ENCODE measurements around the gene DUSP16. TPM values are rescaled to one million over a fixed set of nuclear protein-coding genes. Genes with fewer than 3 reads are reported as not detected.
"Not testable (repeated sequence)": the region's sequence is repeated elsewhere in the genome, so short reads cannot be mapped to it uniquely, and the experiment has no call there.

Gene DUSP16
- total RNA-seq, 1 experiment from 2014 or later: 11.0 TPM

DNA sequence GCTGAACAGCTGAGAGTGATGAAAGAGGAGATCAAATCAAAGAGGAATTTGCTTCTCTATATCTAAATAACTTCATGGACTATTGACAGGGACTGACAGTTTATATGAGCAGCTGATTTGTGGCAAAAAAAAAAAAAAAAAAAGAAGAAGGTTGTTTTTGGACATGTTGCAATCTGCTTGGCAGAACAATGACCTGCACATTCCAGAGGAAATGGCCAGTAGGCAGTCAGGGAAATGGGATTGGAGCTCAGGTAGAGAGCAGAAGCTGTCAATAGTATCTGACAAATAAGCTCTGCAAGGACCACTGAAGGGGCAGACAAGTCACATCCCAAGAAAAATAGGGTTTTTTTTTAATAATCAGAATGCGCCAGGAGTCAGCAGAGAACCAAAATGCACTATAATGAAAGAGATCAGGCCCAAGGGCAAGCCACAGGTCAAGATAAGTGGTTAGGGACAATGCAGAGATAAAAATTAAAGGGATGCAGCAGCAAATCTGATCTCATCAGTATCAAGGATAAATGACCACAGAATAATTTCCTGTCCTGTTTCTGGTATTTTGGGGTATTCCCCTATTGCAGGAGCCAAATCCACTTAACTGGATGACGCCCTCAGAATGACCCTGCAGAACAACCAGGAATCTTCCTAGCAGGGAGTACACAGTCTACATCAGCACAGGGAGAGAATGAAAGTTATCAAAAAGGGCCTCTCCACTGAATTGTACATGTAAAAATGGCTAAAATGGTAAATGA lies 22.6 kb upstream of the DUSP16 start:
- no peak for DNase-seq (ENCODE audit: extremely low read depth, low read depth)

DNA sequence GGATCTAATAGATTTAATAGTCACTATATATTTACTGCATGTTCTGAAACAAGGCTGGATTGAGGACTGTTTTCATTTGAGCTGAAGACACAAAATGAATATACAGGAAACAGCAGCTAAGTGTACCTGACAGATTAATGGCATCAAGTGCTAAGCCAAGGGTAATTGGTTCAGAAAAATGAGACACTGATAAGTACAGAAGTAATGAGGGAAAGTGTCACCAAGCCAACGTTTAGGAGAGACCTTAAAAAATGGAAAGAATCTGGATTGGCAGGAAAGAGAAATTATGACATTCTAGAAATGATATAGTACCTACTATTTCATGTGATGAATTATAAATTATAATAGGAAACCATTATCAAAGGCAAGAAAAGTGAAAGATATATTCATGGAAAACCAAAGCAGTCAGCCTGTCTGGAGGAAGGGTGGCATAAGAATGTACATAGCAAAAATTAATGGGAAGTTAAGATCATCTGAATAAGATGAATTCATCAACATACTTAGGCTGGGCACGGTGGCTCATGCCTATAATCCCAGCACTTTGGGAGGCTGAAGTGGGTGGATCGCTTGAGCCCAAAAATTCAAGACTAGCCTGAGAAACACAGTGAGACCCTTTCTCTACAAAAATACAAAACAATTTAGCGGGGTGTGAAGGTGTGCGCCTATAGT lies 21.0 kb upstream of the DUSP16 start:
- no peak for DNase-seq (ENCODE audit: extremely low read depth, low read depth)

DNA sequence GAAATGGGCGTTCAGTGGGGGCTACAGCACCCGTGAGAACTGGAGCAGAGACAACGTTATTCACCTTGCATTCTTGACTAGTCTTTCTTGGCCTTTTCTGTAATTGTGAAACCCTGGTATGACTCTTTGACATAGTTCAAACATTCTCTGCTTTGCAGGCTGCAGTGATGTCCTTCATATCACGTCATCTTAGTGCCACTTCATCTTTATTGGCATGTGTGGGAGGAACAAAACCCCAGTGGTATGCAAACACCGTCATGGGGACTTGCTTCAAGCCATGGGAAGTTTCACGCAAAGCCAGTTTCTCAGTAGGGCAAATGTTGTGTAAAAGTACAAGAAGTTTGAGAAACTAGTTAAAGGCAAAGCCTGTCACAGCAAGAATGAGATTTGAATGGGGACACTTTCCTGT lies 20.2 kb upstream of the DUSP16 start:
- DNase-seq (ENCODE audit: extremely low read depth, low read depth): no peak

DNA sequence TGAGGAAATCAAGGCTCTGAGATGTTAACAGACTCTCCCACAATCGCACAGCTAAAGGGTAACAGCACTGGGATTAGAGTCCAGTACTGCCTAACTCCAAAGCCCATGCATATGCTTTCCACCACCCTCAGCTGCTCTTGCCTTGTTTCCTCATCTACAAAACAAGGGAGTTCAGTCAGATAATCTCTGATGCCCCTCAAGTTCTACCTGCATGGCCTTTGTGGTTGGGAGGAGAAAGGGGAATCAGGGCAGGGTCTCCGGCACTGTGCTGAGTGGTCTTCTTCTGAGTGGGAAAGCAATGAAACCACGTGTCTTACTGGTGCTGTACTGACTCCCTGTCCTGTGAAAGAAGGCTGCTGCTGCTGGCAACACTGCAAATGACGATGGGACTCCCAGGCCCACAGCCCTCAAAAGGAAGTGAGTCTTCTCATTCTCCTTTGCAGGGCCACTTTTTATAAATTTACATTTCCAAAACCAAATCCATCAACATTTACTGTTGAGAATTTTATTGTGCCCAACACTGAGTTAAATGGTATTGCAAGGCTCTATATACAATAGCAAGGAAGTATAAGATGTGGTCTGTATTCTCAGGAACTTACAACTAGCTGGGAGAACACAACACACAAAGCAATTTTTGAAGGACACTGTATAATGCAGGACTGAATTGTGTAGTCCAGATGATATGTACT lies 19.7 kb upstream of the DUSP16 start:
- no peak for DNase-seq (ENCODE audit: extremely low read depth, low read depth)

DNA sequence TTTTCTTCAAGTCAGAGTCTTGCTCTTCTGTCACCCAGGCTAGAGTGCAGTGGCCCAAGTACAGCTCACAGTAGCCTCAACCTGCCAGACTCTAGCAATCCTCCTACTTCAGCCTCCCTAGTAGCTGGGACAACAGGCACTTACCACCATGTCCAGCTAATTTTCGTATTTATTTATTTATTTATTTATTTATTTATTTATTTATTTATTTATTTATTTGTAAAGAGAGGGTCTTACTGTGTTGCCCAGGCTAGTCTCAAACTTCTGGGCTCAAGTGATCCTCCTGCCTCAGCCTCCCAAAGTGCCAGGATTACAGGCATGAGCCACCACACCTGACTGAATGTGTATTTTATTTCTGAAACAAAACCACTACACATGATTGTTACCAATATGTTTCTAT lies 18.1 kb upstream of the DUSP16 start:
- DNase-seq (ENCODE audit: extremely low read depth, low read depth): not testable (repeated sequence)

DNA sequence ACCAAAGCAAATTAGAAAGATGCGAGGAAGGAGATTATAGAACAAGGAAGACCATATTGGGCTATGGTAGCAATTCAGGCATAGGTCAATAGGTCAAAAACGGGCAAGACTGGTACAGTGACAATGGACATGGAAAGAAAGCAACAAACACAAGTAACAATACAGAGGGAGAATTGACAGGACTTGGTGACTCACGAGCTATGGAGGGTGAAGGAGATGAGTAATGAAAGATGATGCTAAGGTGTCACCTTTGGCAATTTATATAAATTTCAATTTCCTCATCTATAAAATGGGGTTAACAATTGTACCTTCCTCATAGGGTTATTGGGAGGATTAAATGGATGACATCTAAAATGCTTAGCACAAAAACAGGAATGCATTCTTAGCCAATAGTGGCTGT lies 15.1 kb upstream of the DUSP16 start:
- no peak for DNase-seq (ENCODE audit: extremely low read depth, low read depth)

DNA sequence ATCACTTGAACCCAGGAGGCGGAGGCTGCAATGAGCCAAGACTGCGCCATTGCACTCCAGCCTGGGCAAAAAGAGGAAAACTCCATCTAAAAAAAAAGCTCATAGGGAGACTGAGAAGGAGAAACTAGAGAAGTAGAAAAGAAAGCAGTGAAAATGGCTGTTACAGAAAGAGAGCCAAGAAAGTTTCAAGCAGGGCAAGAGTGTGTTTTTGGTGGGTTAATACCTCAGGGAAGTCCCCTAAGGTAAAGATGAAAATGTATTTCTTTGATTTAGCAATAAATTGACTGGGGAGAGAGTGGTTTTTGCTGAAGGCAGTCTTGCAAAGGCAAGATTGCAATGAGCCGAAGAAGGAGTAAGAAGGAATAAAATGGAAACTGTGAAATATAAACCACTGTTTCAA lies 10.0 kb upstream of the DUSP16 start:
- DNase-seq (ENCODE audit: extremely low read depth, low read depth): no peak

DNA sequence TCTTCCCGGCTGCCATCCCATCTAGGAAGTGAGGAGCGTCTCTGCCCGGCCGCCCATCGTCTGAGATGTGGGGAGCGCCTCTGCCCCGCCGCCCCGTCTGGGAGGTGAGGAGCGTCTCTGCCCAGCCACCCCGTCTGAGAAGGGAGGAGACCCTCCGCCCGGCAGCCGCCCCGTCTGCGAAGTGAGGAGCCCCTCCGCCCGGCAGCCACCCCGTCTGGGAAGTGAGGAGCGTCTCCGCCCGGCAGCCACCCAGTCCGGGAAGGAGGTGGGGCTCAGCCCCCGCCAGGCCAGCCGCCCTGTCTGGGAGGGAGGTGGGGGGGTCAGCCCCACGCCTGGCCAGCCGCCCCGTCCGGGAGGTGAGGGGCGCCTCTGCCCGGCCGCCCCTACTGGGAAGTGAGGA lies 3.3 kb upstream of the DUSP16 start:
- not testable (repeated sequence) for DNase-seq (ENCODE audit: extremely low read depth, low read depth)

DNA sequence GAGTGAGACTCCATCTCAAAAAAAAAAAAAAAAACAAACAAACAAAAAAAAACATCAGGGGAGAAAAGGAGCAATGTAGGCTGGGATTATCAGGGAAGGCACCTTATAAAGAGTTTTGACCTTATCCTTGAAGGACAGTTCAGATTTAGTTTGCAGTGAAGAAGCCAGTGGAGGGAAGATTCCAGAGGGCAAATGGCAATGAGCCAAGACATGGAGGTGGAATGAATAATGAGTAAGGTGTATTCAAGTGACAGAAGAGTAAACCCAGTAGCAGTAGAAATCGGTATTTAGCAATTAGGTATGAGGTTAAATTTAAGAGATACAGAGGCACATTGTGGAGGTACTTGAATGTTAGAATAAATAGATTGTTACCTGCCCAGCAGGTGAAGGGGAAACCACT lies 2.2 kb upstream of the DUSP16 start:
- DNase-seq (ENCODE audit: extremely low read depth, low read depth): no peak

DNA sequence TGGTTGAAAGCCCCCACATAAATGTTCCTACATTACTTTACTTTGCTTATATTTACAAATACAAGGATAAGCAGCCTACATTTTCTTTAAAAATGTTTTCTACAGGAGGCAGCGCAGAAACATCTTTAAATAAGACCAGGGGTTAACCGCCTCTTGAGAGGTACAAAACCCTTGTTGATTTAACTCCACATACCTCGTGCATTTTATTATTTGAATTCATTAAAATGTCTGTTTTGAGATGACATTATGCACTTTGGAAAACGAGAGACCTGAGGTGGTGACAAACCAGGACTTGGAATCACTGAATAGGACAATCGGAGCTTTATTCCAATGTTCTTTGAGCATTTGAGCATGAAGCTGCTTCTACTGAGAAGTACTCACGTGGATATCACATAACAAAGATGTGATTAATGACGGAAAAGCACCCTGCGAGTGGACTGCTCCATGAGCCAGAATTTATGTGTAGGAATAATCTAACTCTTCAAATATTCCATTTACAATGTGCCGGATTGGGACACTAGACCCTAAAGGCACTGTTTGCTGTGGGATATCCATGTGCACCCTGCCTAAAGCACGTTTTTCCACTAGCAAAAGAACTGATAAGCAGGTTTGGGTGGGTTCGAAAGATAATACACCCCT lies 746 bp upstream of the DUSP16 start:
- no peak for DNase-seq (ENCODE audit: extremely low read depth, low read depth)

DNA sequence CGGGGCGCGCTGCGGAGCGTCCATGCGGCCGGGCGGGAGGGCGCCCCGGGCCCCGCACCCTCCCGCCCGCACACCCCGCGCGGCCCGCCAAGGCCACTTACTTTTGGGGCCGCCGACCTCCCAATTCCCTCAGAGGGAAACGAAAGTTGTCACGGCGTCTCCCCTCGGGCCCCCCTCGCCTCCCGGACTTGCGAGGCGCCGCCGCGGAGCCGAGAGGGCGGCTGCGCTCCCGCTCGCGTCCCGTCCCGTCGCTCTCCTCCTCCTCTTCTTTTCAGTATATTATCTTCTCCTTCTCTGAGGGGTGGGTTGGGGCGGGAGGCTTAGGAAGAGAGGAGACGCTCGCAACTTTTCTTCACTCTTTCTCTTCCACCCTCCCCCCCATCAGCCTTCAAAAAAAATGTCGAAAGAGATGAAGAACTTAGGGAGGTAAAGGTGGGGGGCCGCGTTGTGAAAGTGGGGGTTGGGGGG lies 613 bp downstream of the DUSP16 start:
- DNase-seq (ENCODE audit: extremely low read depth, low read depth): no peak

DNA sequence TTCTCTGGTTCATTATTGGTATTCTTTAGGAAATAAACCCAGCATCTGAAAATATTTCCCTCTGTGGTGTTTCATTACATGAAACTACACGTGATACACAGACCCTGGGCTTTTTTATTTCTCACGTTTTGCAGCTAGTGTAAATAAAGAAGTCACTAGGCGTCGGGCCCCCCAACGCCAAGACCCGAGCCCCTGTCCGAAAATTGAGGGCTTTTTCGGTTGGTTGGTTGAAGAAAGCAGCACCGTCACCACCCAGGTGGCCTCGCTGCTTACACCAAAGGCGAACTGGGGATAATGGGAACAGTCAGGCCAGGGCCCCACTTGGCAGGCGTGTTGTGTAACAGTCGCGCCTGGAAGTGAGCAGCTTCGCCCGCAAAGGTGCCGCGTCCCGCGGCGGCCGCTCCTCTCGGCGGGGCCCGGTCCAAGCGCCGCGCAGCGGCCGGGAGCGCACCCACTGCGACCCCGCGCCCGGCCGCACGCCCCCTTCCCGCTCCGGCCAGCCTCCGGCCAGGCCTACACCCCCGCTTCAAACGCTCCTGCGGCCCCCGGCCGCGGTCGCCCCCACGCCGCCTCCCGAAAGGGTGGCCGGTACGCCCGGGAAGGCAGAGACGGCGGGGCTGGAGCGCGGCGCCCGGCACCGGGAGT lies 1.2 kb downstream of the DUSP16 start:
- no peak for DNase-seq (ENCODE audit: extremely low read depth, low read depth)

DNA sequence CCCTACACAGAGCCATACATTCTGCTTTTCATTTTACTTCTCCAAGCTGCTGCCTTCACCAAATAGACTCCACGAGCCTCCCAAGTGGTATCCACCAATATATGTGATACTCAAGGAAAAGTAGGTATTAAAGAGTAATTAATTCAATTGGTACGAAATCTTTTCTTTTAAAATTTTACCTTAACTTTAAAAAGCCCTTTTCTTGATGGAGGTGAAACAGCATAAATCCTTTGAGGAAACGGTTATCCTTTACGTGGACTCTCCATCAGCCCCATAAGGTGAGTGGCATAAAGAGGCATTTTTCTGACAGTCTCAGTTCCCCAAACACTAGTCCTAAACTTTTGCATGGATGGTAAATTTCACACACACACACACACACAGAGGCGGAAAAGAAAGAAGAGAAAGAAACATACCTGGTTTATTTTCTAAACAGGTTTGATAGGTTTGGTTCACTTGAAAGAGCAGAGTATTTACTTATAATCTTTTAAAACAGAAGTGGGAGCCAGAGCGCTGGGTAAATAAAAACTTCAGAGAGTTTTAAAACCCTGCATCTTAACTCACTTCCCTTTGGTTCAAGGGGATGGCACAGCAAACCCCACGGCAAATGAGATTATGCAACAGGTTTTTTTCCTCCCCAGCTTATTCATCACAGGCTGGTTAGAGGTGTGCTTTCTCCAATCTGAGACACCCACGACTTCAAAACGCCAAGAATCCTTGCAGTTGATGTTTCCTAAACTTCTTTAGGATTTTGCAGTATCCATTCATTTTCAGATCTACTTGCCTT lies 1.9 kb downstream of the DUSP16 start:
- DNase-seq (ENCODE audit: extremely low read depth, low read depth): no peak

DNA sequence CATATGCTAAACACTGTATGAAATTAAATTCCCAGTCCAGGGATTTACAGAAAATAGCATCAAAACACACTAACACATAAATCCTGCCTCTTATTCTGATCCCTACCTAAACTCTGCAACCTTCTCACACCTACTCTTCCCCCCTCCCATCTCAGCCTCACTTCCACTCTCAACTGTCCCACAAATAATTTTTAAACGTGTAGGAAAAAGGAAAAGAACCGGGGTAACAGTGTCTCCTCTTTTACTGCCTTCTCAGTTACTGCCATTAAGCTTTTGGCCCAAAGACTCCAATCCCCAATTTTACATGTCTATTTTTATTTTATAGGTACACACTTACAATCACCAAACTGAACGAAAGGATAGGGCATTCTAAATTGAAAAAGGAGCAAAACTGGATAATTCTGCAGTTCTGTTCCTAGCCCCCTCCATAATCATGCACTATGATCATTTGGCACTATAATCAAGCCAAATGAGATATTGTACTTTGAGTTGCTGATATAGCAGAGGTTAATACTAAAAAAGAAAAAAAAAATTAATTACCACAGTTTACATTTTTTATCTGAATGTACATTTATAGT lies 2.9 kb downstream of the DUSP16 start:
- DNase-seq (ENCODE audit: extremely low read depth, low read depth): no peak

DNA sequence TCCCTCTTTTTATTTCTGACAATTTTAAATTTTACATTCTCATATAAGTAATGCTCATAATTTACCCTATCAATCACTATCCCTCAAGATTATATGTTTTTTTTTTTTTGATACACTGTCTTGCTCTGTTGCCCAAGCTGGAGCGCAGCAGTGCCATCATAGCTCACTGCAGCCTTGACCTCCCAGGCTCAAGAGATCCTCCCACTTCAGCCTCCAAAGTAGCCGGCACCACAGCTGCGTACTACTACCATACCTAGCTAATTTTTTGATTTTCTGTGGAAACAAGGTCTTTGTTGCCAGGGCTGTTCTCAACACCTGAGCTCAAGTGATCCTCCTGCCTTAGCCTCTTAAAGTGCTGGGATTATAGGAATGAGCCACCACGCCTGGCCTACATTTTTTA lies 4.4 kb downstream of the DUSP16 start:
- no peak for DNase-seq (ENCODE audit: extremely low read depth, low read depth)

DNA sequence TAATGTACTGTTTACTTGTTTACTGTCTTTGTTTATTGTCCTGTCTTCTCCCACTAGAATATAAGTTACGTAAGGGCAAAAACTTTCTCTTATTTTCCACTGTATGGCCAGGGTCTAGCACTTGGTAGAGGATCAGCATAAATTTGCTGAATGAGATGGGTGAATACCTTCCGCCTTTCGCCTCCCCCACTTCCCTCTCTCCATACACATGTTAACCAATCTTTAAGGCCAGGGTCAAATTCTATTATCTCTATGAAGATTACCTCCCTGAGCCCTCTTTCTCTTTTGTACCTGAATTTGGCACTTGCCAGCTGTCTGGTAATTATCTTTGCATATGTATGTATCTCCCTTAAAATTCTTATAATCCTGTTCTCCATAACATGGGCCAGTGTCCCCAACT lies 4.9 kb downstream of the DUSP16 start:
- DNase-seq (ENCODE audit: extremely low read depth, low read depth): no peak

DNA sequence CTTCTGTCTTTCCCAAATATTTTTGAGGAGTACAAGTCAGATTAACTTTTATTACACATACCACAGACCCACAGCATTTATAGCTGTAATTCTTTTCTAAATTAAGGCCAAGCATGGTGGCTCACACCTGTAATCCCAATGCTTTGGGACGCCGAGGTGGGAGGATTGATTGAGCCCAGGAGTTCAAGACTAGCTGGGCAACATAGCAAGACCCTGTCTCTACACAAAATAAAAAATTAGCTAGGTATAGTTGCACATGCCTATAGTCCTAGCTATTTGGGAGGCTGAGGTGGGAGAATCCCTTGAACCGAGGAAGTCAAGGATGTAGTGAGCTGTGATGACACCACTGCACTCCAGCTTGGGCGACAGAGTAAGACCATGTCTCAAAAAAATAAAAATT lies 7.0 kb downstream of the DUSP16 start:
- DNase-seq (ENCODE audit: extremely low read depth, low read depth): no peak

DNA sequence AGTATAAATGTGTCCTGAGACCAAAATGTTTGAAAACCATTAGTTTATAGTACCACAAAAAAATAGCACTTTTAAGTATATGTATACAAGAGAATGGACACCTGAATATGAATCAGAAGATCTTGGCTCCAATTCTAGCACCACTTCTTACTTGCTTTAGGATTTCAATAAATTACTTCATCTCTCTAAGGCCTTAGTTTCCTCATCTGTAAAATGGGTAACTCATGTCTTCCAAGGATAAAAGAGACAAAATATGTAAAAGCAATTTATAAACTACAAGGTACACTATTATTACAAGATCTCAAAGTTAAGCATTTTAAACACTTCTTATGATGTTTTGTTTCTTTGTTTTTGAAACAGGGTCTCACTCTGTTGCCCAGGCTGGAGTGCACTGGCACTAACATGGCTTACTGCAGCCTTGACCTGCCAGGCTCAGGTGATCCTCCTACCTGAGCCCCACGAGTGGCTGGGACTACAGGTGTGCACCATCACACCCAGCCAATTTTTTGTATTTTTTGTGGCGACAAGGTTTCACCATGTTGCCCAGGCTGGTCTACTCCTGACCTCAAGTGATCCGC lies 9.4 kb downstream of the DUSP16 start:
- DNase-seq (ENCODE audit: extremely low read depth, low read depth): no peak

DNA sequence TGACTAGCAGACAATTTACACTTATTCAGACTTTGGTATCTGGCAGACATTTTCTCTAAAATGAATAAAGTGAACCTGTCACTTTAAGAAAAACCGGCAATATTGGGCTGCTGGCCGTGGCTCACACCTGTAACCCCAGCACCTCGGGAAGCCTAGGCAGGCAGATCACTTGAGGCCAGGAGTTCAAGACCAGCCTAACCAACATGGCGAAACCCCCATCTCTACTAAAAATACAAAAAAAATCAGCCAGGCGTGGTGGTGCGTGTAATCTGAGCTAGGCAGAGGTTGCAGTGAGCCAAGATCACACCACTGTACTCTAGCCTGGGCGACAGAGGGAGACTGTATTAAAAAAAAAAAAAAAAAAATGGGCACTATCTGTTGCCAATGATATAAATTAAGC lies 11.5 kb downstream of the DUSP16 start:
- DNase-seq (ENCODE audit: extremely low read depth, low read depth): no peak
